Measurements from ENCODE around the gene FAM72C.
"Not testable (repeated sequence)": the region's sequence is repeated elsewhere in the genome, so short reads cannot be mapped to it uniquely, and the experiment has no call there.

DNA sequence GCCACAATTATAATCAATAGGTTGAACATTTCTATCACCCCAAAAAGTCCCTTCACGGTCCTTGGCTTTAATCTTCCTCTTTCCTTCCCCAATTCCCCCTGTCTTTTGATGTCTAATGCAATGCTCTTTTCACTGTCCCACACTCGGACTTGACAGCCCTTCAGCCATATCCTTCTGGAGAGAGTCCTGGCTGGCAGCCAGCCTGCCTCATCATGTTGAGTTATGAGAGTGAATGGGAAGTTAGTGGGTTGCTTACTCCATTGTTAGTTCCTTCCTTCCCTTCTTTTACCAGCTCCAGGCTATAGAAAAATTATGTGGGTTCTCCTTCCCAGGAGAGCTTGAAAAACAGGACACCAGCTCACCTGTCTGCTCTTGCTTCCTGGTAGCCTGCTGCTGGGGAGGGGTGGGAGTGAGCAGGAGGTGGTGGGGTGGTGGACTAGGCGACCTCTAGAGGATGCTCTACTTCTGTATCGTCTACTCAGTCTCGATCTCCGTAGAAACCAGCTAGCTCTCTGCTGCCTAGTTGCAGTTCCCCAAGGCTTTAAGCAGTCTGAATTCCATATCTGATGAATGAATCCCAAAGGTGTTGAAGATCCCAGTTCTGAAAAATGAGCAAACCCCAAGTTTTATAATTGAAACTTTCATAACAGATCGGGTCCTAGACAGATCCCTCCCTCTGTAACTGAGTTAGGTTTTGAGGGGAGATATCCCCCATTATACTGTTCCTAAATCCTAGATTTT lies 30.5 kb upstream of the FAM72C start:
- TF ChIP-seq POLR2AphosphoS5 (IDR thresholded peaks at IDR 0.05) = not testable (repeated sequence)
- TF ChIP-seq, protein P1, sequence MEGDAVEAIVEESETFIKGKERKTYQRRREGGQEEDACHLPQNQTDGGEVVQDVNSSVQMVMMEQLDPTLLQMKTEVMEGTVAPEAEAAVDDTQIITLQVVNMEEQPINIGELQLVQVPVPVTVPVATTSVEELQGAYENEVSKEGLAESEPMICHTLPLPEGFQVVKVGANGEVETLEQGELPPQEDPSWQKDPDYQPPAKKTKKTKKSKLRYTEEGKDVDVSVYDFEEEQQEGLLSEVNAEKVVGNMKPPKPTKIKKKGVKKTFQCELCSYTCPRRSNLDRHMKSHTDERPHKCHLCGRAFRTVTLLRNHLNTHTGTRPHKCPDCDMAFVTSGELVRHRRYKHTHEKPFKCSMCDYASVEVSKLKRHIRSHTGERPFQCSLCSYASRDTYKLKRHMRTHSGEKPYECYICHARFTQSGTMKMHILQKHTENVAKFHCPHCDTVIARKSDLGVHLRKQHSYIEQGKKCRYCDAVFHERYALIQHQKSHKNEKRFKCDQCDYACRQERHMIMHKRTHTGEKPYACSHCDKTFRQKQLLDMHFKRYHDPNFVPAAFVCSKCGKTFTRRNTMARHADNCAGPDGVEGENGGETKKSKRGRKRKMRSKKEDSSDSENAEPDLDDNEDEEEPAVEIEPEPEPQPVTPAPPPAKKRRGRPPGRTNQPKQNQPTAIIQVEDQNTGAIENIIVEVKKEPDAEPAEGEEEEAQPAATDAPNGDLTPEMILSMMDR (IDR thresholded peaks at IDR 0.05) = not testable (repeated sequence)

All from breast epithelium (tissue), 3 donors.